ENCODE measurements around the gene AHCYL2.

DNA sequence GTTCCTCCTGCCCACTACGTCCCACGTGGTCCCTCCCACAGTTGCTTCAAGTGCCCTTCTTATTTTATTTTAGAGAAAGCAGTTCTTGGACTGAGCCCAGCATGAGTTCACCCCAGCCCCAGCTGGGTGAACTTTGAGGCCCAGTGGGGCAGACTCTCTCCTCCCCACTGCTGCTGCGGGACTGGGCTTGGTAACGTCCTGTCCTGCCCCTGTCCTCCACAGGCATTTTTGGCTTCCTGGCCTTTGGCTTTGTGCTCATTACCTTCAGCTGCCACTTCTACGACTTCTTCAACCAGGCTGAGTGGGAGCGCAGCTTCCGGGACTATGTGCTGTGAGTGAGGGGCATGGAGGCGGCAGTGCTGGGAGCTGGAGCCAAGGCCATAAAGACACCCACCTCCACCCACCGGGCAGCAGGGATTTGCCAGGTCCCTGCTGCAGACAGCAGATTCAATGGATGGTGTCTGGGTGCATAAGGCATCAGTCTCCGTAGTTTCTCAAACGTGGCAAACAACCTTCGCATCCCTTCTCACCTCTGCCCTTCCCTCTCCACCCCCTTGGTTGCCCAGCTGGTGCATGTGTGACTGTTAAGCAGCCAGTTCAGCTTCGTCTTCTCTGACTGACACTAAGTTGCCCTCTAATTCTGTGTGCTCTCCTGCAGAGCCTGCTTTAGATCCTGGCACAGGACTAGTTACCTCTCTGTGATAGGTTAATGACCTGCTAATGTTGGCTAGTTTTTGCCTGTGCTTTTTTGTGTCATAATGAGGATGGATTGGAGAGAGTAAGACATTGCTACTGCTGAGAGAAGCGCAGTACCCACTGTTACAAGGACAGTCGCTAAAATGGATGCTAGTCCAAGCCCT is 15.5 kb upstream of the AHCYL2 start:
- no peak for TF ChIP-seq POLR2AphosphoS5 (IDR thresholded peaks at IDR 0.05; ENCODE audit: low read depth, low read length)
- no peak for TF ChIP-seq SIN3A (IDR thresholded peaks at IDR 0.05; ENCODE audit: borderline replicate concordance, insufficient read depth, low read length)
- TF ChIP-seq, protein P1, sequence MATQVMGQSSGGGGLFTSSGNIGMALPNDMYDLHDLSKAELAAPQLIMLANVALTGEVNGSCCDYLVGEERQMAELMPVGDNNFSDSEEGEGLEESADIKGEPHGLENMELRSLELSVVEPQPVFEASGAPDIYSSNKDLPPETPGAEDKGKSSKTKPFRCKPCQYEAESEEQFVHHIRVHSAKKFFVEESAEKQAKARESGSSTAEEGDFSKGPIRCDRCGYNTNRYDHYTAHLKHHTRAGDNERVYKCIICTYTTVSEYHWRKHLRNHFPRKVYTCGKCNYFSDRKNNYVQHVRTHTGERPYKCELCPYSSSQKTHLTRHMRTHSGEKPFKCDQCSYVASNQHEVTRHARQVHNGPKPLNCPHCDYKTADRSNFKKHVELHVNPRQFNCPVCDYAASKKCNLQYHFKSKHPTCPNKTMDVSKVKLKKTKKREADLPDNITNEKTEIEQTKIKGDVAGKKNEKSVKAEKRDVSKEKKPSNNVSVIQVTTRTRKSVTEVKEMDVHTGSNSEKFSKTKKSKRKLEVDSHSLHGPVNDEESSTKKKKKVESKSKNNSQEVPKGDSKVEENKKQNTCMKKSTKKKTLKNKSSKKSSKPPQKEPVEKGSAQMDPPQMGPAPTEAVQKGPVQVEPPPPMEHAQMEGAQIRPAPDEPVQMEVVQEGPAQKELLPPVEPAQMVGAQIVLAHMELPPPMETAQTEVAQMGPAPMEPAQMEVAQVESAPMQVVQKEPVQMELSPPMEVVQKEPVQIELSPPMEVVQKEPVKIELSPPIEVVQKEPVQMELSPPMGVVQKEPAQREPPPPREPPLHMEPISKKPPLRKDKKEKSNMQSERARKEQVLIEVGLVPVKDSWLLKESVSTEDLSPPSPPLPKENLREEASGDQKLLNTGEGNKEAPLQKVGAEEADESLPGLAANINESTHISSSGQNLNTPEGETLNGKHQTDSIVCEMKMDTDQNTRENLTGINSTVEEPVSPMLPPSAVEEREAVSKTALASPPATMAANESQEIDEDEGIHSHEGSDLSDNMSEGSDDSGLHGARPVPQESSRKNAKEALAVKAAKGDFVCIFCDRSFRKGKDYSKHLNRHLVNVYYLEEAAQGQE (IDR thresholded peaks at IDR 0.05; ENCODE audit: insufficient read depth in 1 of 2, low read depth in 2 of 2, low read length in 2 of 2): no peak
- no peak for TF ChIP-seq TAF1 (IDR thresholded peaks at IDR 0.05; ENCODE audit: borderline replicate concordance, insufficient read depth, low read length)
- TF ChIP-seq FOXP2 (optimal IDR thresholded peaks at IDR 0.05; ENCODE audit: borderline replicate concordance, extremely low read depth, extremely low read length, insufficient read depth): no peak

Data from PFSK-1 (cell line).